Choroid plexus epithelial cell (primary cell): ENCODE data around the gene AGPAT4.
A peak's percentile ranks its signal among the peaks of the same experiment; 100 is the strongest.

ENCODE experiments used
- DNase-seq: peaks from one replicate; pipeline ENCODE4 v3.0.0-alpha.2; 2010; ENCODE audit warnings: low read depth
- H3K4me3 ChIP-seq: 2 replicates; pipeline ENCODE4 v1.5.1; 2011; ENCODE audit warnings: low read depth, mild to moderate bottlenecking, control low read depth, low read length, moderate library complexity
- TF ChIP-seq, protein P1 (sequence below): conservative IDR thresholded peaks from 2 replicates; pipeline ENCODE4 v1.5.1; 2011; ENCODE audit warnings: low read depth, mild to moderate bottlenecking, control low read depth, inconsistent platforms, low read length, moderate library complexity

AGPAT4 gene

DNA sequence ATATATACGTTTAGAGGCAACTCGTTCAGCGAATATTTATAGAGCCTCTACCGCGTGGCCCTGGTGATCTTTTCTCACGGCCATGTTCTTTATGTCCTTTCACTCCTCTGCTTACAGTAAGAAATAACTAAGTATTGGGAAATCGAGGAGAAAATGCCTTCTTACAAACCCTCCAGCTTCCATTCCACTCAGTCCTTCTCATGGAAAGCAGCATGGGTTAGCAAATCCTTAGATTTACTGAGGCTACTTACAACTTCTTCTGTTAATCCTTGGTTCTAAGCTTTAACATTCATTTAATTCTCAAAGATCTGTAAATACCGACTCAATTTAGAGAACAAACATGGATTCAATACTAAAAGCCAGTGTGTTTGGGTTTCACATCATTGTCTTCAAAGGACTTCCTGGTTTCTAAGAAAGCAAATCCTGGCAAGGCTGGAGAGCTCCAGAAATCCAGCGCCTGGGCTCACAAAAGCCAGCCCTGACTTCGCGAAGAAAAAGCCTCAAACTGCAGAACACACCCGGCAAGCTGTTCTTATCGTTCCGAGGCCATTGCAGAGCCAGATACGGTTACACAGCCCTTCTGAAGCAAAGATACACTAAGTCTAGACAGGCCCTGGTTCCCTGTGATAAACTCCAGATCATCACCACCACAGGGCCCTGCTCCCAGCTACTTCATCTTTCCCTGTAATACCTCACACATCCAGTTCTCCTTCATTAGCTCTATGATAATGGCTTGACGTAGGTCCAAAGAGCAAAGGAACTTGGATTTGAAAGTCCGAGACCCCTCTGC, 19.2 kb downstream of the AGPAT4 start:
- TF ChIP-seq, protein P1, sequence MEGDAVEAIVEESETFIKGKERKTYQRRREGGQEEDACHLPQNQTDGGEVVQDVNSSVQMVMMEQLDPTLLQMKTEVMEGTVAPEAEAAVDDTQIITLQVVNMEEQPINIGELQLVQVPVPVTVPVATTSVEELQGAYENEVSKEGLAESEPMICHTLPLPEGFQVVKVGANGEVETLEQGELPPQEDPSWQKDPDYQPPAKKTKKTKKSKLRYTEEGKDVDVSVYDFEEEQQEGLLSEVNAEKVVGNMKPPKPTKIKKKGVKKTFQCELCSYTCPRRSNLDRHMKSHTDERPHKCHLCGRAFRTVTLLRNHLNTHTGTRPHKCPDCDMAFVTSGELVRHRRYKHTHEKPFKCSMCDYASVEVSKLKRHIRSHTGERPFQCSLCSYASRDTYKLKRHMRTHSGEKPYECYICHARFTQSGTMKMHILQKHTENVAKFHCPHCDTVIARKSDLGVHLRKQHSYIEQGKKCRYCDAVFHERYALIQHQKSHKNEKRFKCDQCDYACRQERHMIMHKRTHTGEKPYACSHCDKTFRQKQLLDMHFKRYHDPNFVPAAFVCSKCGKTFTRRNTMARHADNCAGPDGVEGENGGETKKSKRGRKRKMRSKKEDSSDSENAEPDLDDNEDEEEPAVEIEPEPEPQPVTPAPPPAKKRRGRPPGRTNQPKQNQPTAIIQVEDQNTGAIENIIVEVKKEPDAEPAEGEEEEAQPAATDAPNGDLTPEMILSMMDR: no peak
- no peak overlapping the region for H3K4me3 ChIP-seq
- peak; percentile 70 for DNase-seq

DNA sequence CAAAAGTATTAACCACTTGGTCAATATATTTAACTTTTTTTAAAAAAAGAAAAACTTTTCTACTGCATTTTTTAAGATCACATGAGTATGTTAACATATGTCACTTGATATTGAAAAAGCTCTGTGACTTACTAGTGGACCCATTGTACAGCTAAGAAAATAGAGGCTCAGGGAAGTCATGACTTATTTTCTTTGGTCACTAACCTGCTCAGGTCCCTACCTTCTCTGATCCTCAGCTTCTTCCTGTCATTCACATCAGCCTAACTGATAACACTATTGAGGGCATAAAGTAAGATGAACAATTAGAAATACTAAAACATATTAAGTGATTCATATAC, 19.8 kb downstream of the AGPAT4 start:
- no peak for DNase-seq
- TF ChIP-seq, protein P1: no peak
- H3K4me3 ChIP-seq: no peak overlapping the region

DNA sequence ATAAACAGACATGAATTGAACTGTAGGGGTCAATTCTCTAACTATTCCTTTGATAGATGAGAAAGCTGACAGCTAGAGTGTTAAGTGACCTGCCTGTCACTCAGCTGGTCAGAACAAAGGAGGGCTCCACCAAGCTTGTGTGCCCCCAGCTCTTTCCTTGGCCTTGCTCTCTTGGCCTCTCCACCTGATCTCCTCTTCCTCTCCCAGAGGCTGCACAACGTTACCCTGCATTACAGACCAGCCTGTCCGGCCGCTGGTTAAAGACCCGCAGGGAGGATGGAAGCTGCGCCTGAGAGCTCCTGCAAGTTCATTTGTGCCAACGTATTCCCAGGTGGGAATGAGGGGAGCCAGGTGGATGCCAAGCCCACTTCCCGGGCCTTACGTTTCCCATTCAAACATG, 22.5 kb downstream of the AGPAT4 start:
- H3K4me3 ChIP-seq: no peak overlapping the region
- no peak for DNase-seq
- TF ChIP-seq, protein P1: no peak

DNA sequence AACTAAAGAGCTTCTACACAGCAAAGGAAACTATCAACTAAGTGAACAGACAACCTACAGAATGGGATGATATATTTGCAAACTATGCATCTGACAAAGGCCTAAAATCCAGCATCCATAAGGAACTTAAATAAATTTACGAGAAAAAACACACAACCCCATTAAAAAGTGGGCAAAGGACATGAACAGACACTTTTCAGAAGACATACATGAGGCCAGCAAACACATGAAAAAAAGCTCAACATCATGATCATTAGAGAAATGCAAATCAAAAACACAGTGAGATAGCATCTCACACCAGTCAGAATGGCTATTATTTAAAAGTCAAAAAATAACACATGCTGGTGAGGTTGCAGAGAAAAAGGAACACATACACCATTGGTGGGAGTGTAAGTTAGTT, 24.5 kb downstream of the AGPAT4 start:
- no peak for DNase-seq
- H3K4me3 ChIP-seq: no peak overlapping the region
- TF ChIP-seq, protein P1: no peak

DNA sequence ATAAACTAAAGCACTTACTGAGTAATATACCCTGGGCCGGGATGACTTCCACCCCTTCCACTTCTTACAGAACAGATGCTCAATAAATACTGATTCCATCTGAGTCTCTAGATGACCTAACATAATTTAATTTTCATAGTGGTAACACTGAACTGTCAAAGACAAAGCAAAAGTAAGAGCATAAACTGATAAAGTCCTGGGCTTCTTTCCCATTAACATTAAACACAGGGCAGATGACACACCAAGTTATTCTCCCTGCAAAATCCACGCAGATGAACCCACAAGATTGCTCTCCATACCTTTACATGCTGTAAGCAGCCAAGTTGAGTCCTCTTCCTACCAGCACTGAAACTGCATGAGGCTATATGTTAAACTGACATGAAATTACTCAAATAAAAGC, 27.1 kb downstream of the AGPAT4 start:
- no peak for DNase-seq
- H3K4me3 ChIP-seq: no peak overlapping the region
- TF ChIP-seq, protein P1: no peak

DNA sequence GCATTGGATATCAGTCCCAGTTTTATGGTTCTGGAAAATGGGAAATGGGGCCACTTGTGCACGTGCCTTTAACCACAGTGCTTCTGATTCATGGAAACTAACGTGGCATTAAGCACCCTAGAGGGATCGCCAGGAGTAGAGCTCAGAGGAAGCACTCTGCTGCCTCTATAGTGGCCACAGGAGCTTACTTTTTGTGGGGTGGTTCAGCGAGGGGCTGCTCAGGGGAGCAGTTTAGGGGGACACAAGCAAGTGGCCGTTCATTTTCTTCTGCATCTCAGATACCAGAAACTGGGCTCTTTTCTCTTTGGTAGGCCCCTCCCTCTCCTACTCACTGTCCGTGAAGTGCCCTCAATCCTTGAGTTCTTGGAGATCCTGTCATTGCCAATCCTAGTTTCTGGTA, 28.5 kb downstream of the AGPAT4 start:
- DNase-seq: no peak
- no peak overlapping the region for H3K4me3 ChIP-seq
- TF ChIP-seq, protein P1: no peak

DNA sequence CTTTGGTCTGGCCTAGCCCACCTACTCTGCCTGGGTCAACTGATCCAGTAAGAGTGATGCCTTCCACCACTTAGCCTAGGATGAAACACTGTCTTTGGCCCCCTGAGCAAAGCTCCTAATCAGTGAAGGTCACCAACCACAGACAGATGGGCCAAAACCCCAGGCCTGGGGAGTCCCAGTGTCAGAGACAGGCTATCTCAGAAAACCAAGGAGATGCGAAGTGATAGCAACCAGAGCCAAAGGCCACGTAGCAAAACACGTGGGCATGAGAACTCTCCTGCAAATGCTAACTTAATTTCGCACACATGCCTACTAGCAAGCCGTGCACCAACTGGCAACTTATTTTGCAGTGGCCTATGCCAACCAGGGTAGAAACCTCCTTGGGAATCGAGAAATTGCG, 29.1 kb downstream of the AGPAT4 start:
- no peak overlapping the region for H3K4me3 ChIP-seq
- DNase-seq: no peak
- TF ChIP-seq, protein P1: no peak
